Measurements from ENCODE around the gene CPSF4L.

CPSF4L gene

GRCh38 chr17:73289549-73290254 lies 28.0 kb upstream of the CPSF4L start:
- no peak for FAIRE-seq

GRCh38 chr17:73288534-73289302 lies 27.0 kb upstream of the CPSF4L start:
- FAIRE-seq = no peak

GRCh38 chr17:73286863-73287296 lies 25.2 kb upstream of the CPSF4L start:
- FAIRE-seq = no peak

GRCh38 chr17:73285916-73286862 lies 24.5 kb upstream of the CPSF4L start:
- no peak for FAIRE-seq

- FAIRE-seq = no peak
Measured at GRCh38 chr17:73285603-73285908, 23.9 kb upstream of the CPSF4L start.

GRCh38 chr17:73284906-73285602 lies 23.4 kb upstream of the CPSF4L start:
- FAIRE-seq = no peak

- FAIRE-seq = no peak
Measured at GRCh38 chr17:73284354-73284753, 22.7 kb upstream of the CPSF4L start.

GRCh38 chr17:73283841-73284282 lies 22.2 kb upstream of the CPSF4L start:
- no peak for FAIRE-seq

GRCh38 chr17:73283250-73283649 lies 21.6 kb upstream of the CPSF4L start:
- FAIRE-seq = no peak

GRCh38 chr17:73282629-73283028 lies 20.9 kb upstream of the CPSF4L start:
- FAIRE-seq = no peak

- no peak for FAIRE-seq
Measured at GRCh38 chr17:73281928-73282327, 20.2 kb upstream of the CPSF4L start.

- FAIRE-seq = no peak
Measured at GRCh38 chr17:73280191-73280590, 18.5 kb upstream of the CPSF4L start.

- FAIRE-seq = no peak
Measured at GRCh38 chr17:73279704-73280103, 18.0 kb upstream of the CPSF4L start.

- FAIRE-seq = no peak
Measured at GRCh38 chr17:73278465-73279453, 17.1 kb upstream of the CPSF4L start.

- no peak for FAIRE-seq
Measured at GRCh38 chr17:73278049-73278464, 16.4 kb upstream of the CPSF4L start.

- no peak for FAIRE-seq
Measured at GRCh38 chr17:73274490-73274889, 12.8 kb upstream of the CPSF4L start.

- no peak for FAIRE-seq
Measured at GRCh38 chr17:73272906-73273218, 11.2 kb upstream of the CPSF4L start.

GRCh38 chr17:73271072-73271471 lies 9.4 kb upstream of the CPSF4L start:
- no peak for FAIRE-seq

GRCh38 chr17:73269791-73270190 lies 8.1 kb upstream of the CPSF4L start:
- FAIRE-seq = no peak

GRCh38 chr17:73269329-73269615 lies 7.6 kb upstream of the CPSF4L start:
- no peak for FAIRE-seq

- FAIRE-seq = no peak
Measured at GRCh38 chr17:73268582-73269328, 7.1 kb upstream of the CPSF4L start.

Measured in G401.6 (cell line).